ENCODE results near the gene KCTD15. TPM values are rescaled to one million over a fixed set of nuclear protein-coding genes. Genes with fewer than 3 reads are reported as not detected.

Gene KCTD15
- total and polyA plus RNA-seq, 12 donors = 3.4 to 21.7 (median 11.2) TPM

DNA sequence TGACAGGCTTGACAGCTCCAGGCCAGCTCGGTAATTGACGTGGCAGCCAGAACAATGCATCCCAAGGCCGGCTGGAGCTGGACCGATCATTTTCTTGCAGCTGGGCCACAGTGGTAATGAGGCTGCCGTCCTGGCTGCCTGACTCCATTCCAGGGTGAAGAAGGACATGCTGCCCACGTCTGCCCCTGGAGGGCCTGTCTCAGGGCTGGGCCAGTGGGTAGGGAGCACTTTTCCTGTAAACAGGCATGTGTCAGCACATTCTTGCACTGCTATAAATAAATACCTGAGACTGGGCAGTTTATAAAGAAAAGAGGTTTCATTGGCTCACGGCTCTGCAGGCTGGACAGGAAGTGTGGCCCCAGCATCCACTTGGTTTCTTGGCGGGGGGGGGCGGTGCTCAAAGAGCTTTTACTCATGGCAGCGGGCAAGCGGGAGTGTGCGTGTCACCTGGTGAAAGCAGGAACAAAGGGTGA, 38.1 kb upstream of the KCTD15 start:
- H3K4me3 ChIP-seq = no peak overlapping the region
- TF ChIP-seq POLR2A (IDR thresholded peaks at IDR 0.05) = no peak
- 40 to 65% (median 54%) methylated on average over 6 to 12 of the region's 12 CpGs for WGBS, 4 donors
- no peak overlapping the region for H3K27ac ChIP-seq
- H3K36me3 ChIP-seq (replicated peaks in 1 of 2) = no peaks in the 10 kb centered on the region
- H3K27me3 ChIP-seq = no peaks in the 10 kb centered on the region
- DNase-seq = no peak
- intact Hi-C loops (cut with DNase I) = no loop called here
- no peaks in the 10 kb centered on the region for H3K9me3 ChIP-seq (replicated peaks in 1 of 3)
- H3K4me1 ChIP-seq (replicated peaks in 1 of 2) = no peaks in the 10 kb centered on the region

DNA sequence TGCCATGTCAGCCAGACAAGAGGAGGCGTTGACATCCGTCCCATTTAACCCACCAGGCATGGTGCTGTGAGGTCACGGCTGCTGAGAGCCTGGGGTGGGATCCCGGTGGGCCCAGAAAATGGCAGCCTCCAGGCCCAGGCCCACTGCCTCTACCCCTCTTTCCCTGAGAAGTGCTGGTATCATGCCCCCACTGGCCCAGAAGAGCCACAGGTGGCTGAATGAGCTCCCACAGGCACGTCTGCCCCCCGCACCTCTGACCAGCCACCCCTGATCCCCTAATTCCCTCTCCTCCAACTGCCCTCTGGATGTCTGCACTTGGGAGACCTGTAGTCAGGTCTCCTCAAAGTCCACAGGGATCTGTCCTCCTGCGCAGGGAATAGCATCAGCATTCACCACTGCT, 37.3 kb upstream of the KCTD15 start:
- no peaks in the 10 kb centered on the region for H3K36me3 ChIP-seq (replicated peaks in 1 of 2)
- H3K27ac ChIP-seq = no peak overlapping the region
- WGBS, 4 donors = 83 to 91% (median 88%) methylated on average over 4 to 7 of the region's 7 CpGs
- intact Hi-C loops (cut with DNase I) = no loop called here
- H3K4me3 ChIP-seq = no peak overlapping the region
- TF ChIP-seq, protein P1, sequence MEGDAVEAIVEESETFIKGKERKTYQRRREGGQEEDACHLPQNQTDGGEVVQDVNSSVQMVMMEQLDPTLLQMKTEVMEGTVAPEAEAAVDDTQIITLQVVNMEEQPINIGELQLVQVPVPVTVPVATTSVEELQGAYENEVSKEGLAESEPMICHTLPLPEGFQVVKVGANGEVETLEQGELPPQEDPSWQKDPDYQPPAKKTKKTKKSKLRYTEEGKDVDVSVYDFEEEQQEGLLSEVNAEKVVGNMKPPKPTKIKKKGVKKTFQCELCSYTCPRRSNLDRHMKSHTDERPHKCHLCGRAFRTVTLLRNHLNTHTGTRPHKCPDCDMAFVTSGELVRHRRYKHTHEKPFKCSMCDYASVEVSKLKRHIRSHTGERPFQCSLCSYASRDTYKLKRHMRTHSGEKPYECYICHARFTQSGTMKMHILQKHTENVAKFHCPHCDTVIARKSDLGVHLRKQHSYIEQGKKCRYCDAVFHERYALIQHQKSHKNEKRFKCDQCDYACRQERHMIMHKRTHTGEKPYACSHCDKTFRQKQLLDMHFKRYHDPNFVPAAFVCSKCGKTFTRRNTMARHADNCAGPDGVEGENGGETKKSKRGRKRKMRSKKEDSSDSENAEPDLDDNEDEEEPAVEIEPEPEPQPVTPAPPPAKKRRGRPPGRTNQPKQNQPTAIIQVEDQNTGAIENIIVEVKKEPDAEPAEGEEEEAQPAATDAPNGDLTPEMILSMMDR (IDR thresholded peaks at IDR 0.05) = no peak
- no peak for TF ChIP-seq POLR2A (IDR thresholded peaks at IDR 0.05)
- H3K4me1 ChIP-seq (replicated peaks in 1 of 2) = no peaks in the 10 kb centered on the region
- H3K27me3 ChIP-seq = no peaks in the 10 kb centered on the region
- DNase-seq = no peak
- no peaks in the 10 kb centered on the region for H3K9me3 ChIP-seq (replicated peaks in 1 of 3)

DNA sequence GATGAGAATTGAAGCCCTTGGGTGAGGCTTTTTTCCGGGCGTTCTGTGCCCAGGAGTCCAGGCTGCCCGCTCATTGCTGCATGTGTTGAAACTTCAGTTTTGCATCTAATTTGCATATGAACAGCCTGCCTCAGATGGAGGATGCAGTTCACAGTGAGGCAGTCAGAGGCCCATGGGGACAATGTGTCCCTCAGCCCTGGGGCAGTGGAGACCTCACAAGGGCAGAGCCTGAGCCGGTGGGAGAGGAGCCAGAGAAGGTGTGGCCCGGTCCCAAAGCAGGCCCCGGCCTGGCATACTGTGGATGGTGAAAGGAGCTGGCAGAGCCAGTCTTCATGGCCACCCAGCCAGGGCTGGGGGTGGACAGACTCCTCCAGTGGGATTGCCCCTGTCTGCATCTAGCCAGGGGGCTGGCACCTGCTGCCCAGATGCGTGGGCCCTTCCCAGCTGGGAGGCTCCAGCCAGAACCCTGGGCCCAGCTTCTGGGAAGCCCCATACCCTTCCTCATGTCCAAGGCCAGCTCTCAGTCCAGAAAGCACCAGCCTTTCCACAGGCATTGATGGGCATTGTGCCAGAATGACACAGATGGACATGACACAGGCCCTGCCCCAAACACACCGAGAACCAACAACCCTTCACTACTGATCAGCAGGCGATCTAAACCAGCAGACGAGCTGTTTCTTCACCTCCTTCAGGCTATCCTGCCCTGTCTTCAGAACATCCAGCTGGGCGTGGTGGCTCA, 32.9 kb upstream of the KCTD15 start:
- Histone ChIP-seq H3K27ac (no peak overlapping the region), H3K4me1 (replicated peaks in 1 of 2) (no peaks in the 10 kb centered on the region), H3K4me3 (no peak overlapping the region), H3K9me3 (replicated peaks in 1 of 3) (no peaks in the 10 kb centered on the region), H3K27me3 (no peaks in the 10 kb centered on the region), H3K36me3 (replicated peaks in 1 of 2) (no peaks in the 10 kb centered on the region)
- DNase-seq = peak in 1 of 7 donors; percentile 73
- intact Hi-C loops (cut with DNase I) = no loop called here
- WGBS, 4 donors = 68 to 84% (median 77%) methylated on average over 3 to 11 of the region's 11 CpGs
- TF ChIP-seq, protein P1 (IDR thresholded peaks at IDR 0.05) = no peak
- TF ChIP-seq POLR2A (IDR thresholded peaks at IDR 0.05) = no peak

DNA sequence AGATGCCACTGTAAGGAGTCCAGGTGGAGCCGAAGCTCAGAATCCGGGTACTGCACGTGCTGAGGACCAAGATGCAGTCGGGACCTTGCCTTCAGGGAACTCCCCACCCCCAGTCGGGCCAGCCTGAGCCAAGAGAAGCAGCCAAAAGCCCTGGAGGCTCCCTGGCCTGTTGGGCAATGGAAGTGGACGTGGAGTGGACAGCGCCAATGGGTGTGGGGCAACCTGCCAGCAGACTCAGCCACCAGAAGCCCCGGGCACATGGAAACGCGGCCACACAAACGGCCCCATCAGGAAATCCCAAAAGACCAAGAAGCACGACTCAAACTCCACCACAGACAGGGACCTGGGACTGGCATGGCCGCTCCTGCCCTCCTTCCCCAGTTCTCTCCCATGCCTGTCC, 30.0 kb upstream of the KCTD15 start:
- H3K4me1 ChIP-seq (replicated peaks in 1 of 2) = no peaks in the 10 kb centered on the region
- 65 to 75% (median 73%) methylated on average over 9 to 13 of the region's 13 CpGs for WGBS, 4 donors
- intact Hi-C loops (cut with DNase I) = loop anchor here in 1 of 2 donors (5.0 kb wide), 1 partner anchor 534 kb away; no protein-coding TSS in a partner anchor
- no peaks in the 10 kb centered on the region for H3K27me3 ChIP-seq
- H3K9me3 ChIP-seq (replicated peaks in 1 of 3) = no peaks in the 10 kb centered on the region
- TF ChIP-seq, protein P1 (IDR thresholded peaks at IDR 0.05) = no peak
- no peak for TF ChIP-seq POLR2A (IDR thresholded peaks at IDR 0.05)
- no peak overlapping the region for H3K27ac ChIP-seq
- H3K36me3 ChIP-seq (replicated peaks in 1 of 2) = no peaks in the 10 kb centered on the region
- no peak overlapping the region for H3K4me3 ChIP-seq
- DNase-seq = no peak
